ENCODE measurements around the gene ZNF346. TPM values are rescaled to one million over a fixed set of nuclear protein-coding genes. Genes with fewer than 3 reads are reported as not detected.
"Not testable (repeated sequence)": the region's sequence is repeated elsewhere in the genome, so short reads cannot be mapped to it uniquely, and the experiment has no call there.

The ZNF346 gene
- total RNA-seq, 1 donor from 2014 or later: 13.9 TPM

- Histone ChIP-seq H3K27me3 (ENCODE audit: low read depth) (no peaks in the 10 kb centered on the region), H3K4me1 (no peaks in the 10 kb centered on the region), H3K9me3 (no peaks in the 10 kb centered on the region), H3K27ac (no peak overlapping the region), H3K36me3 (peaks cover 22% of the 10 kb centered on the region), H3K4me3 (no peak overlapping the region)
- DNase-seq: no peak
- intact Hi-C loops (cut with DNase I): no loop called here
- TF ChIP-seq CTCF (IDR thresholded peaks at IDR 0.05): no peak
- ATAC-seq: no peak
Observed at GRCh38 chr5:176985516-176985915, 37.0 kb upstream of the ZNF346 start.

- TF ChIP-seq CTCF (IDR thresholded peaks at IDR 0.05): no peak
- no peak overlapping the region for H3K27ac ChIP-seq
- H3K4me1 ChIP-seq: no peaks in the 10 kb centered on the region
- ATAC-seq (no peak), DNase-seq (no peak)
- no peaks in the 10 kb centered on the region for H3K9me3 ChIP-seq
- H3K4me3 ChIP-seq: no peak overlapping the region
- intact Hi-C loops (cut with DNase I): no loop called here
- peaks cover 14% of the 10 kb centered on the region for H3K36me3 ChIP-seq
- no peaks in the 10 kb centered on the region for H3K27me3 ChIP-seq (ENCODE audit: low read depth)
Observed at GRCh38 chr5:176986280-176986679, 36.2 kb upstream of the ZNF346 start.

GRCh38 chr5:176987583-176987982 lies 34.9 kb upstream of the ZNF346 start:
- ATAC-seq (no peak), DNase-seq (no peak)
- intact Hi-C loops (cut with DNase I): no loop called here
- H3K36me3 ChIP-seq: peaks cover under 1% of the 10 kb centered on the region
- H3K27ac ChIP-seq: no peak overlapping the region
- H3K4me3 ChIP-seq: no peak overlapping the region
- H3K27me3 ChIP-seq (ENCODE audit: low read depth): no peaks in the 10 kb centered on the region
- no peak for TF ChIP-seq CTCF (IDR thresholded peaks at IDR 0.05)
- H3K4me1 ChIP-seq: no peaks in the 10 kb centered on the region
- H3K9me3 ChIP-seq: no peaks in the 10 kb centered on the region

GRCh38 chr5:176993081-176993480 lies 29.4 kb upstream of the ZNF346 start:
- peaks cover 28% of the 10 kb centered on the region for H3K4me1 ChIP-seq
- ATAC-seq; H3K9me3 ChIP-seq; H3K36me3 ChIP-seq; H3K27me3 ChIP-seq (ENCODE audit: low read depth); H3K27ac ChIP-seq; DNase-seq; H3K4me3 ChIP-seq; intact Hi-C loops (cut with DNase I): not testable (repeated sequence)

GRCh38 chr5:176994460-176995121 lies 27.9 kb upstream of the ZNF346 start:
- no peak for TF ChIP-seq CTCF (IDR thresholded peaks at IDR 0.05)
- ATAC-seq: peak; percentile 76 to 92
- H3K4me1 ChIP-seq: peaks cover 28% of the 10 kb centered on the region
- peak overlapping the region; percentile 65 for H3K27ac ChIP-seq
- DNase-seq: peak; percentile 73
- intact Hi-C loops (cut with DNase I): no loop called here
- H3K4me3 ChIP-seq: no peak overlapping the region
- H3K9me3 ChIP-seq: peaks cover 7% of the 10 kb centered on the region
- H3K27me3 ChIP-seq (ENCODE audit: low read depth): no peaks in the 10 kb centered on the region
- no peaks in the 10 kb centered on the region for H3K36me3 ChIP-seq

GRCh38 chr5:176995122-176995490 lies 27.4 kb upstream of the ZNF346 start:
- Histone ChIP-seq H3K9me3 (peaks cover 7% of the 10 kb centered on the region), H3K27ac (peak overlapping the region; percentile 65), H3K4me1 (peaks cover 28% of the 10 kb centered on the region), H3K4me3 (no peak overlapping the region), H3K27me3 (ENCODE audit: low read depth) (no peaks in the 10 kb centered on the region), H3K36me3 (no peaks in the 10 kb centered on the region)
- DNase-seq (no peak), ATAC-seq (no peak)
- intact Hi-C loops (cut with DNase I): no loop called here
- TF ChIP-seq CTCF (IDR thresholded peaks at IDR 0.05): no peak
